ENCODE results near the gene NTN5. TPM values are rescaled to one million over a fixed set of nuclear protein-coding genes. Genes with fewer than 3 reads are reported as not detected.

The NTN5 gene
- total RNA-seq, 1 experiment from 2014 or later: not detected

DNA sequence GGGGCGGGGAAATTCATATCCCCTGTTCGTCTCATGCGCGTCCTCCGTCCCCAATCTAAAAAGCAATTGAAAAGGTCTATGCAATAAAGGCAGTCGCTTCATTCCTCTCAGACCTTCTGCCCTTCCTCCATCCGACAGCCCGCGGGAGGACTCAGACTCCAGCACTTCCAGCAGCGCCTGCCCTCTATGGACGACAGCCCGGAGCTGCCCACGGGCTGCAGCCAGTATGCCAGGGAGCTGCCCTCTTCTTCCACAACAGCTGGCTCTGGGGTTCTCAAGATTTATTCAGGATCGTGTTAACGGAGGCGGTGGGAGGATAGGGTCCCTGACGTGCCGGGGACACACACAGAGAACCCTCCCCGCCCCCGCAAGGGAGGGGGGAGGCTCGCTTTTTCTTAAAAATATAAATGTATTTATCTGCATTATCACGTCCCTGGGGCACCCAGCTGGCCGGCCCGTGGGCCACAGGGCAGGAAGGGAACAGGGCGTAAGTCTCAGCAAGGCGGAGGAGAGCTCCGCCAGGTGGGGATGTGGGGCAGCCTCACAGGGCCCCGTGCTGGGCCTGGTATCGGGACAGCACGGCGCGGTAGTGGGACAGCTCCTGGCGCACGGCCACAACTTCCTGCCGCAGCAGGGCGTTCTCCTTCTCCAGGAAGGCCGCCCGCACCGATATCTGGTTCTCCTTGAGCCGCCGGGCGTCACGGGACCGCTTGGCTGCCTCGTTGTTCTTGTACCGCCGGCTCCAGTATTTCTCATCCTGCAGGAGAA lies 42.3 kb downstream of the NTN5 start:
- no peak for DNase-seq (ENCODE audit: low spot score)

DNA sequence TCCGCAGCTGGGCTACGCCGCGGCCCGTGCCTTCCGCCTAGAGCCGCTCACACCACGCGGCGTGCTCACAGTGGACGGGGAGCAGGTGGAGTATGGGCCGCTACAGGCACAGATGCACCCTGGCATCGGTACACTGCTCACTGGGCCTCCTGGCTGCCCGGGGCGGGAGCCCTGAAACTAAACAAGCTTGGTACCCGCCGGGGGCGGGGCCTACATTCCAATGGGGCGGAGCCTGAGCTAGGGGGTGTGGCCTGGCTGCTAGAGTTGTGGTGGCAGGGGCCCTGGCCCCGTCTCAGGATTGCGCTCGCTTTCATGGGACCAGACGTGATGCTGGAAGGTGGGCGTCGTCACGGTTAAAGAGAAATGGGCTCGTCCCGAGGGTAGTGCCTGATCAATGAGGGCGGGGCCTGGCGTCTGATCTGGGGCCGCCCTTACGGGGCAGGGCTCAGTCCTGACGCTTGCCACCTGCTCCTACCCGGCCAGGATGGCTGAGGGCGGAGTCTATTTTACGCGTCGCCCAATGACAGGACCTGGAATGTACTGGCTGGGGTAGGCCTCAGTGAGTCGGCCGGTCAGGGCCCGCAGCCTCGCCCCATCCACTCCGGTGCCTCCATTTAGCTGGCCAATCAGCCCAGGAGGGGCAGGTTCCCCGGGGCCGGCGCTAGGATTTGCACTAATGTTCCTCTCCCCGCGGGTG lies 43.1 kb downstream of the NTN5 start:
- no peak for DNase-seq (ENCODE audit: low spot score)

- no peak for DNase-seq (ENCODE audit: low spot score)
Measured at GRCh38 chr19:48629297-48629598, 43.6 kb downstream of the NTN5 start.

DNA sequence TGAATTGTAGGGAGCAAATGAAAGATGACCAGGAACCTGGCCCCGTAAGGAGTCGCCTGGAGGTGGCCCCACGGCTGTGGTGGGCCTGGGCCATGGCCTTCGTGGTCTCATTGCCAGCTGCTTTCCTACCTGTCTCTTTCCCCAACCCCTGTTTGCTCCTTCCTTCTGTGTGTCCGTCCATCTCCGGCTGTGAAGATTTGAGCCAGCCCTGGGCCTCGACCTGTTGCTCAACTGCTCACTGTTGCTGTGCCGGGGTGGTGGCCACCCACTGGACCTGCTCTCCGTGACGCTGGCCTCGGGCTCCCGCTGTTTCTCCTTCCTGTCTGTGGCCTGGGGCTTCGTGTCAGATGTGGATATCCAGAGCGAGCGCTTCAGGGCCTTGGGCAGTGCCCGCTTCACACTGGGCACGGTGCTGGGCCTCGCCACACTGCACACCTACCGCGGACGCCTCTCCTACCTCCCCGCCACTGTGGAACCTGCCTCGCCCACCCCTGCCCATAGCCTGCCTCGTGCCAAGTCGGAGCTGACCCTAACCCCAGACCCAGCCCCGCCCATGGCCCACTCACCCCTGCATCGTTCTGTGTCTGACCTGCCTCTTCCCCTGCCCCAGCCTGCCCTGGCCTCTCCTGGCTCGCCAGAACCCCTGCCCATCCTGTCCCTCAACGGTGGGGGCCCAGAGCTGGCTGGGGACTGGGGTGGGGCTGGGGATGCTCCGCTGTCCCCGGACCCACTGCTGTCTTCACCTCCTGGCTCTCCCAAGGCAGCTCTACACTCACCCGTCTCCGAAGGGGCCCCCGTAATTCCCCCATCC lies 44.1 kb downstream of the NTN5 start:
- DNase-seq (ENCODE audit: low spot score): no peak

- DNase-seq (ENCODE audit: low spot score): no peak
Measured at GRCh38 chr19:48627865-48628314, 44.9 kb downstream of the NTN5 start.

DNA sequence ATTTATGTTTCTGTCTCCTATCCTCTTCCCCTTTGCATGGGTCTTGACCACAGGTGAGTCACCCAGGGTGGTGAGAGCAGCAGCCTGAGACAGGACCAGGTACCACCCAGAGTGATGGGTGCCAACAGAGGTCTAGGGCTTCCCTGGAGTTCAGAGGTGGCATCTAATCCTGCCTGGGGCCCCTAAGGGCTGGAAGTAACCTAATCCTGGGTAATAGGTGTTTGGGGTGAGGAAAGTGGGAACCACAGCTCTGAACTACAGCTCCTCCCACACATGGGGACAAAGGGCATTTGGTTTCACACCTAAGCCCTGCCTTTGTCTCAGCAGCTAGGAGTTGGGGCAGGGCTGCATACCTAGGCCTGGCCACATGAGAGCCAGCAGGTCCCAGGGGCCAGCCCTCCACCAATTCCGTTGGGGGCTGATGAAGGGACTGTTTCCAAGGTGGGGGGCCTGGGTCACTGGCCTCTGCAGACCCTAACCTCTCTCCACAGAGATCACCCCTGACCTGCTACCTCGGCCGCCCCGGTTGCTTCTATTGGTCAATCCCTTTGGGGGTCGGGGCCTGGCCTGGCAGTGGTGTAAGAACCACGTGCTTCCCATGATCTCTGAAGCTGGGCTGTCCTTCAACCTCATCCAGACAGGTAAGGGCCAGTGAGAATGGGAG lies 45.5 kb downstream of the NTN5 start:
- DNase-seq (ENCODE audit: low spot score): no peak

- no peak for DNase-seq (ENCODE audit: low spot score)
Measured at GRCh38 chr19:48625891-48626327, 46.9 kb downstream of the NTN5 start.

GRCh38 chr19:48624791-48625723 lies 47.8 kb downstream of the NTN5 start:
- no peak for DNase-seq (ENCODE audit: low spot score)

DNA sequence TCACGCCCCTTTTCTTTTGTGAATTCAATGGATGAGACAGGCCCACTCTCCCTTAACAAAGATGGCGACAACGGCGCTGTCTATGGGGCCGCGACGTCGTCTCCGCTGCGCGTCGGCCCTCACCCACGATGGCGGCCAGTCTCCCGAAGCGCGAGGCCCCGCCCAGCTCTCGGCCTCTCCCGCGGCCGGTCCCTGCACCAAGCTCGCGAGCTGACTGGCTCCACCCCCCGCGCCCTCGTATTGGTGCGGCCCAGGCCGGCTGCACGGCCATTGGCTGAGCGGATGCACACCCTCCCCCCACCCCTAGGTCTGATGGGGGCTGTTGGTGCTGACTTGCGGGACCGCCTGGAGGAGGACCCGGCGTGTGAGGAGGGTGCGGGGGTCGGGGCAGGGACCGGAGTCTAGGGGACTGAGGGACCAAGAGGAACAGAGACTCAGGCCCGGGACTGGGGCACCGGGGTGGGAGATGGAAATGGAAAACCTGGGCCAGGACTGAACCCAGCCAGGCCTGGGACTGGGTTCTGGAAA lies 48.7 kb downstream of the NTN5 start:
- DNase-seq (ENCODE audit: low spot score): peak; percentile 76

DNA sequence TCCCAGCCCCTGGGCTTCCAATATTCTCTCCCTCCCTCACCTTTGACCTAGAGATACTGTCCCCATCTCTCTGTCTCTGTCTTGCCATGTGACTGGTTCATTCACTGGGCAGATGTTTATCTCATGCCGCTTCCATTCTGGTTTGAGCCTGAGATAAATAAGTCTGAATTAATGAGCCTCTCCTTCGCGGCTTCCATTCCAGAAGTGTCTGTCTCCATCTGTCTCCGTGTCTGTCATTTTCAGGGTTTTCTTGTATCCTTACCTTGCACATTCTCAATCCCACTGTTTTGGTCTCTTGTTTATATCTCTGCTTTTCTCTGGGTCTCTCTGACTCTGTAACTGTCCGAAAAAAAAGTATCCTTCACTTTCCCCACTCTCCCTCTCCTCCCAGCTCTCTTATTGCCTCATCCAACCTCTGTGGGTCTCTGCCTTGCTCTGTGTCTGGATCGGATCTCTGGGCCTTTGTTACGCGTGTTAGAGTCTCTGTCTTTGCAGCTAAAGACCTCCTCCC lies 49.2 kb downstream of the NTN5 start:
- no peak for DNase-seq (ENCODE audit: low spot score)

- no peak for DNase-seq (ENCODE audit: low spot score)
Measured at GRCh38 chr19:48619692-48620585, 52.9 kb downstream of the NTN5 start.

DNA sequence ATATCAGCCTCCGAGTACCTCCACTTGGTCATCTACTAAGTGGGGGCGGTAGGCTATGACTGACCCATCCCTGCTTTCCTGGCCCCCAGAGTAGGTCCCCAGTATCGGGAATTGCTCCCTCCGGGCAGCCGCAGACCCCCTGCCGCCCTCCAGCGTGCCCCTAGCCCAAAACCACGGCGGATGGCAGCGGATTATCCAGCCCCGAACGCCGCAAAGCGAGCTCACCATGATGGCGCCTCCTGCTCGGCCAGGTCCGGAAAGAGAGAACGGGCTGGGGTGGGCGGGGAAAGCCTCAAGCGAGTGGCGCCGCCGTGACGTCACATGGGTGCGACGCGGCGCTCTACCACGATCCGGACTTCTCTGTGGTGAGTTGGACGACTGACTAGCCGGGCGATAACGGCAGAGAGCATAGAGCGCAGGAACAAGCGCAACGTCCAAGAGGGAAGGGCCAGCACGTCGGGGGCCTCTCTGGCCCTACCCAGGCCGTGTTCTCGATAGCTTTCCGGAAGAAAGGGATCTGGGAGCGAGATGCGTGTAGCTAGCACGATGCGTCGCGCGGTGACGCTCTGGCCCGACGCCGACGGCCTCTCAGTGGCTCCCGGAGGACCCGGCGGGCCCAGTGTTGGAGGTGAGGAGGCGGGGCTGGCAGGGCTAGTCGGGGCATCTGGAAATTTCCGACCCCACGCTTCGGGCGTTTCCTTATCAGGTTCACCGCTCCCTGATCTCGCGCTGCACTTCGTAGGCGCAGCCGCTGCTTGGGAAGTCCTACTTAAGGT lies 53.7 kb downstream of the NTN5 start, which contains the start of the genes RPL18 and SPHK2:
Gene RPL18, minus strand, starts transcription at position 263 of the 776 bp plus-strand sequence. Its CDS starts 35 bp downstream, at position 228.
Gene SPHK2, plus strand, starts transcription at position 591 of the 776 bp plus-strand sequence. CDS start 1,009 bp downstream, outside the sequence.
- peak; percentile 97 for DNase-seq (ENCODE audit: low spot score)

- DNase-seq (ENCODE audit: low spot score): no peak
Measured at GRCh38 chr19:48618278-48618915, 54.4 kb downstream of the NTN5 start.

DNA sequence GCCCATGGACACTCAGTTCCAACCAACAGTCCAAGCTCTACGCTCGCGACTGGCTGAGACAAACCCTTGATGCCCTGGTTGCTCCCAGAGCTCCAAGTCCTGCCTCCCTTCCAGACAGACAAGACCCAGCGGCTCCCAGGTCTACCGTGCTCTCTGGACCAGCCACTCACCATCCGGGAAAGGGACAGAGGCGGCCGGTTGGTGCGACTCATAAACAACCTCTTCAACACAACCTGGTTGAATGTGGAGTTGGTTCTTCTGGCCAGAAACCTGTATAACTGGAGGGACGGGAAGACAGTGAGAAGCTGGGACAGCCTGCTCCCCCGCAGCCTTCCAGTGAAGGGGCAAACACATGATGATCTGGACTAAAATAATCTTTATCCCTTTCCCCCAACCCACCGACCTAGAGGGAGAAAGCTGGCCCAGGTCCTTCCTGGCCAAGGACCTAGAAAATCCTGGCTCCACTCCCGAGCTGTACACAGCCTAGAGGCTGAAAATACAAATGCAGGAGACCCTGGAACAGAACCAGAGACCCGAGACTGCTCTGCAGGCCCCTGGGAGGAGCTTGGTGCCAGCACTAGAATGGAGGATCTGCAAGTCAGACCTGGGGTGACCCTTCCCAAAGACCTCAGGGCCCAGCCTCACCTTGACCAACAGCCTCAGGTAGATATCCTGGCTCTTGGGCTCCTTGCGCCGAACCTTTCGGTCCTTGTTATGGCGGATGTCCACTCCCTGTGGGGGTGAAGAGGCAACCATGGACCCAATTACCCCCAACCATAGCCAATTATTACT lies 55.5 kb downstream of the NTN5 start:
- no peak for DNase-seq (ENCODE audit: low spot score)

- no peak for DNase-seq (ENCODE audit: low spot score)
Measured at GRCh38 chr19:48616491-48617056, 56.2 kb downstream of the NTN5 start.

DNA sequence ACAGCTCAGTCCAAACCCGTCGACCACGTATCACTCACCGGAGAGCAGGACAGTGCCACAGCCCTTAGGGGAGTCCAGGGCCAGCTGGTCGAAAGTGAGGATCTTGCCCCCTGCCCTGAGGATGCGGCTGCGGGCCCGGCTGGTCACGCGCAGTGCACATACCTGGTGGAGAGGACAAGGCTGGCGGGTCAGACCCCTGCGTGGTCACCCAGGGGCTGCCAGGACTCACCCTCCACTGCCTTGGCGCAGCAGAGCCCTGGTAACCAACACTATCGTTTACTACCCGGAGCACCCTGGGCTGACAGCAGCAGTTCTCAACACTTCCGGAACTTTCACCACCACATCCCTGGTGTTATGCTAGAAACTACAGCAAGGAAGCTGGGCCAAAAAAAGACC lies 56.8 kb downstream of the NTN5 start:
- DNase-seq (ENCODE audit: low spot score): no peak
